ENCODE measurements around the gene RAD54L. TPM values are rescaled to one million over a fixed set of nuclear protein-coding genes. Genes with fewer than 3 reads are reported as not detected.

Gene RAD54L
- total RNA-seq, 1 experiment from 2014 or later = 54.7 TPM

Other genes with a start within 250 kb of the RAD54L start
- gene PIK3R3, start 115.1 kb upstream of the RAD54L start, total RNA-seq (2021) = 9.0 to 12.3 TPM (median 10.9 TPM) in 3 replicates
- gene TSPAN1, start 72.7 kb upstream of the RAD54L start, total RNA-seq (2021) = 0.50 to 0.69 TPM (median 0.57 TPM) in 3 replicates
- gene P3R3URF, start 71.3 kb upstream of the RAD54L start, total RNA-seq (2021) = not detected in 3 replicates
- gene POMGNT1, start 49.3 kb upstream of the RAD54L start, total RNA-seq (2021) = 42.5 to 43.2 TPM (median 43.2 TPM) in 3 replicates
- 3.8 to 4.0 TPM (median 4.0 TPM) in 3 replicates for gene LURAP1, start 44.4 kb upstream of the RAD54L start, total RNA-seq (2021)
- 44.8 to 46.2 TPM (median 46.0 TPM) in 3 replicates for gene LRRC41, start 55.9 kb downstream of the RAD54L start, total RNA-seq (2021)
- 584 to 663 TPM (median 611 TPM) in 3 replicates for gene UQCRH, start 55.9 kb downstream of the RAD54L start, total RNA-seq (2021)
- gene NSUN4, start 93.0 kb downstream of the RAD54L start, total RNA-seq (2021) = 19.5 to 22.6 TPM (median 21.0 TPM) in 3 replicates
- 26.4 to 38.6 TPM (median 28.1 TPM) in 3 replicates for gene FAAH, start 146.6 kb downstream of the RAD54L start, total RNA-seq (2021)
- gene DMBX1, start 242.1 kb downstream of the RAD54L start, total RNA-seq (2021) = 1.7 to 3.7 TPM (median 1.8 TPM) in 3 replicates